ENCODE data around the gene GPR180. TPM values are rescaled to one million over a fixed set of nuclear protein-coding genes. Genes with fewer than 3 reads are reported as not detected.
A peak's percentile ranks its signal among the peaks of the same experiment; 100 is the strongest.

The GPR180 gene
- total RNA-seq, 8 experiments from 2014 or later = 2.3 to 8.6 (median 6.5) TPM

- ATAC-seq (replicated peaks in 6 of 8) = no peak
- in situ Hi-C loops (cut with MboI; ENCODE audit: low pct_unique_long_range_greater_than_20kb in 2 of 9, low sequenced_read_pairs in 9 of 9, unreplicated experiment in 9 of 9) = loop anchor here in 4 of 9 experiments (25.0 kb wide), 1 partner anchor 165 kb away; no protein-coding TSS in a partner anchor
- peaks cover 7 to 11% of the 10 kb centered on the region in 2 donors for H3K4me1 ChIP-seq (replicated peaks in 1 of 2)
- 0 to 89% (median 20%) methylated on average over 1 of the region's 1 CpG; no CpG with 5 or more reads in 4 of the 10 experiments for WGBS, 10 experiments
- peak overlapping the region; percentile 74 to 85 for H3K27ac ChIP-seq
- H3K4me3 ChIP-seq = peak overlapping the region; percentile 52 to 93 (median 62)
Measured at GRCh38 chr13:94602467-94602866, 810 bp downstream of the GPR180 start.

GRCh38 chr13:94607056-94607455 lies 5.4 kb downstream of the GPR180 start:
- in situ Hi-C loops (cut with MboI; ENCODE audit: low pct_unique_long_range_greater_than_20kb in 2 of 9, low sequenced_read_pairs in 9 of 9, unreplicated experiment in 9 of 9) = loop anchor here in 4 of 9 experiments (25.0 kb wide), 1 partner anchor 170 kb away; no protein-coding TSS in a partner anchor
- no peak overlapping the region for H3K27ac ChIP-seq
- no peak overlapping the region for H3K4me3 ChIP-seq
- no peak for ATAC-seq (replicated peaks in 6 of 8)
- H3K4me1 ChIP-seq (replicated peaks in 1 of 2) = peaks cover 7 to 11% of the 10 kb centered on the region in 2 donors
- WGBS, 10 experiments = 82 to 100% (median 95%) methylated on average over 2 to 4 of the region's 4 CpGs; no CpG with 5 or more reads in 1 of the 10 experiments

GRCh38 chr13:94607939-94608338 lies 6.3 kb downstream of the GPR180 start:
- no peak for ATAC-seq (replicated peaks in 6 of 8)
- Histone ChIP-seq H3K27ac (no peak overlapping the region), H3K4me3 (no peak overlapping the region), H3K4me1 (replicated peaks in 1 of 2) (peaks cover 7% of the 10 kb centered on the region in 2 donors)
- 78 to 100% (median 93%) methylated on average over 1 to 3 of the region's 3 CpGs; no CpG with 5 or more reads in 1 of the 10 experiments for WGBS, 10 experiments
- in situ Hi-C loops (cut with MboI; ENCODE audit: low pct_unique_long_range_greater_than_20kb in 2 of 9, low sequenced_read_pairs in 9 of 9, unreplicated experiment in 9 of 9) = loop anchor here in 4 of 9 experiments (25.0 kb wide), 1 partner anchor 171 kb away; no protein-coding TSS in a partner anchor

GRCh38 chr13:94608586-94608985 lies 6.9 kb downstream of the GPR180 start:
- in situ Hi-C loops (cut with MboI; ENCODE audit: low pct_unique_long_range_greater_than_20kb in 2 of 9, low sequenced_read_pairs in 9 of 9, unreplicated experiment in 9 of 9) = loop anchor here in 4 of 9 experiments (25.0 kb wide), 1 partner anchor 171 kb away; no protein-coding TSS in a partner anchor
- Histone ChIP-seq H3K27ac (no peak overlapping the region), H3K4me1 (replicated peaks in 1 of 2) (peaks cover 2 to 7% of the 10 kb centered on the region in 2 donors), H3K4me3 (no peak overlapping the region)
- WGBS, 10 experiments = 88 to 100% (median 100%) methylated on average over 1 of the region's 1 CpG; no CpG with 5 or more reads in 2 of the 10 experiments
- no peak for ATAC-seq (replicated peaks in 6 of 8)

- 80 to 100% (median 91%) methylated on average over 1 to 2 of the region's 2 CpGs for WGBS, 10 experiments
- in situ Hi-C loops (cut with MboI; ENCODE audit: low pct_unique_long_range_greater_than_20kb in 2 of 9, low sequenced_read_pairs in 9 of 9, unreplicated experiment in 9 of 9) = loop anchor here in 4 of 9 experiments (25.0 kb wide), 1 partner anchor 172 kb away; no protein-coding TSS in a partner anchor
- peaks cover 0 to 1% of the 10 kb centered on the region in 2 donors for H3K4me1 ChIP-seq (replicated peaks in 1 of 2)
- H3K4me3 ChIP-seq = no peak overlapping the region
- H3K27ac ChIP-seq = no peak overlapping the region
- no peak for ATAC-seq (replicated peaks in 6 of 8)
Measured at GRCh38 chr13:94609196-94609595, 7.5 kb downstream of the GPR180 start.

- no peak for ATAC-seq (replicated peaks in 6 of 8)
- no peaks in the 10 kb centered on the region for H3K4me1 ChIP-seq (replicated peaks in 1 of 2)
- WGBS, 10 experiments = 83 to 100% (median 100%) methylated on average over 1 to 5 of the region's 5 CpGs; no CpG with 5 or more reads in 1 of the 10 experiments
- H3K27ac ChIP-seq = no peak overlapping the region
- no peak overlapping the region for H3K4me3 ChIP-seq
- in situ Hi-C loops (cut with MboI; ENCODE audit: low pct_unique_long_range_greater_than_20kb in 2 of 9, low sequenced_read_pairs in 9 of 9, unreplicated experiment in 9 of 9) = loop anchor here in 5 of 9 experiments (10.0 to 25.0 kb wide), 2 partner anchors 166 to 173 kb away; no protein-coding TSS in a partner anchor
Measured at GRCh38 chr13:94610475-94610874, 8.8 kb downstream of the GPR180 start.

GRCh38 chr13:94612050-94612449 lies 10.4 kb downstream of the GPR180 start:
- Histone ChIP-seq H3K4me1 (replicated peaks in 1 of 2) (no peaks in the 10 kb centered on the region), H3K27ac (no peak overlapping the region), H3K4me3 (no peak overlapping the region)
- 22 to 96% (median 75%) methylated on average over 1 to 4 of the region's 4 CpGs; no CpG with 5 or more reads in 1 of the 10 experiments for WGBS, 10 experiments
- no peak for ATAC-seq (replicated peaks in 6 of 8)
- in situ Hi-C loops (cut with MboI; ENCODE audit: low pct_unique_long_range_greater_than_20kb in 2 of 9, low sequenced_read_pairs in 9 of 9, unreplicated experiment in 9 of 9) = loop anchor here in 5 of 9 experiments (10.0 to 25.0 kb wide), 2 partner anchors 167 to 175 kb away; no protein-coding TSS in a partner anchor

GRCh38 chr13:94613051-94613450 lies 11.4 kb downstream of the GPR180 start:
- in situ Hi-C loops (cut with MboI; ENCODE audit: low pct_unique_long_range_greater_than_20kb in 2 of 9, low sequenced_read_pairs in 9 of 9, unreplicated experiment in 9 of 9) = loop anchor here in 5 of 9 experiments (10.0 to 25.0 kb wide), 2 partner anchors 168 to 176 kb away; no protein-coding TSS in a partner anchor
- Histone ChIP-seq H3K4me1 (replicated peaks in 1 of 2) (no peaks in the 10 kb centered on the region), H3K27ac (no peak overlapping the region), H3K4me3 (no peak overlapping the region)
- no peak for ATAC-seq (replicated peaks in 6 of 8)

GRCh38 chr13:94617389-94618000 lies 15.8 kb downstream of the GPR180 start:
- Histone ChIP-seq H3K4me1 (replicated peaks in 1 of 2) (peaks cover 0 to 3% of the 10 kb centered on the region in 2 donors), H3K4me3 (no peak overlapping the region), H3K27ac (no peak overlapping the region)
- WGBS, 10 experiments = 33 to 100% (median 69%) methylated on average over 1 to 4 of the region's 4 CpGs
- in situ Hi-C loops (cut with MboI; ENCODE audit: low pct_unique_long_range_greater_than_20kb in 2 of 9, low sequenced_read_pairs in 9 of 9, unreplicated experiment in 9 of 9) = loop anchor here in 5 of 9 experiments (10.0 to 25.0 kb wide), 2 partner anchors 173 to 180 kb away; no protein-coding TSS in a partner anchor
- ATAC-seq (replicated peaks in 6 of 8) = peak in 4 of 8 experiments; percentile 36 to 44 (median 42)

- in situ Hi-C loops (cut with MboI; ENCODE audit: low pct_unique_long_range_greater_than_20kb in 2 of 9, low sequenced_read_pairs in 9 of 9, unreplicated experiment in 9 of 9) = loop anchor here in 4 of 9 experiments (25.0 kb wide), 1 partner anchor 183 kb away; no protein-coding TSS in a partner anchor
- WGBS, 10 experiments = 49 to 100% (median 92%) methylated on average over 1 to 2 of the region's 2 CpGs; no CpG with 5 or more reads in 1 of the 10 experiments
- H3K27ac ChIP-seq = no peak overlapping the region
- ATAC-seq (replicated peaks in 6 of 8) = peak in 4 of 8 experiments; percentile 43 to 74 (median 55)
- no peak overlapping the region for H3K4me3 ChIP-seq
- H3K4me1 ChIP-seq (replicated peaks in 1 of 2) = peaks cover 0 to 3% of the 10 kb centered on the region in 2 donors
Measured at GRCh38 chr13:94620286-94620896, 18.7 kb downstream of the GPR180 start.

GRCh38 chr13:94622344-94622743 lies 20.7 kb downstream of the GPR180 start:
- Histone ChIP-seq H3K4me3 (no peak overlapping the region), H3K4me1 (replicated peaks in 1 of 2) (peaks cover 0 to 3% of the 10 kb centered on the region in 2 donors), H3K27ac (no peak overlapping the region)
- in situ Hi-C loops (cut with MboI; ENCODE audit: low pct_unique_long_range_greater_than_20kb in 2 of 9, low sequenced_read_pairs in 9 of 9, unreplicated experiment in 9 of 9) = loop anchor here in 4 of 9 experiments (25.0 kb wide), 1 partner anchor 185 kb away; no protein-coding TSS in a partner anchor
- peak in 3 of 8 experiments; percentile 67 to 96 (median 80) for ATAC-seq (replicated peaks in 6 of 8)
- 0 to 100% (median 82%) methylated on average over 1 to 2 of the region's 2 CpGs for WGBS, 10 experiments

- H3K27ac ChIP-seq = no peak overlapping the region
- no peak overlapping the region for H3K4me3 ChIP-seq
- no peak for ATAC-seq (replicated peaks in 6 of 8)
- in situ Hi-C loops (cut with MboI; ENCODE audit: low pct_unique_long_range_greater_than_20kb in 2 of 9, low sequenced_read_pairs in 9 of 9, unreplicated experiment in 9 of 9) = loop anchor here in 4 of 9 experiments (25.0 kb wide), 1 partner anchor 186 kb away; no protein-coding TSS in a partner anchor
- WGBS, 10 experiments = 88 to 100% (median 100%) methylated on average over 1 to 4 of the region's 4 CpGs; no CpG with 5 or more reads in 3 of the 10 experiments
- peaks cover 0 to 3% of the 10 kb centered on the region in 2 donors for H3K4me1 ChIP-seq (replicated peaks in 1 of 2)
Measured at GRCh38 chr13:94623316-94623715, 21.7 kb downstream of the GPR180 start.
